K562 (cell line): ENCODE results near the gene USP24. TPM values are rescaled to one million over a fixed set of nuclear protein-coding genes. Genes with fewer than 3 reads are reported as not detected.
A peak's percentile ranks its signal among the peaks of the same experiment; 100 is the strongest.

ENCODE experiments used
- ATAC-seq: fragments of 200-7000 bp; cut with Tn5 transposase; 3 replicates; pipeline ENCODE4 v1.9.1; 2020; ENCODE audit warnings: moderate library complexity
- BruUV-seq: library from RNA; stranded (reverse); fragments of 400-500 nt; replicated peaks from 2 replicates; lab custom pipeline; 2021; lab: Mats Ljungman, UMichigan
- CTCF ChIA-PET: fragments of 300-600 bp; formaldehyde crosslinking; extraction: SDS; loops from one replicate; lab custom pipeline; 2021; ENCODE audit warnings: low intra/inter-chr PET ratio; lab: Yijun Ruan, JAX
- POLR2A ChIA-PET: fragments of 300-600, 350-650 bp; sonication (Branson Sonifier 250); formaldehyde crosslinking; extraction: SDS; loops from one replicate; lab custom pipeline; 2021; ENCODE audit warnings: antibody characterized with exemption, inconsistent platforms; lab: Yijun Ruan, JAX
- DNase-seq, 4 experiments: peaks; one replicate each; pipeline versions ENCODE4 v3.0.0 to v3.0.0-alpha.2; 2011 to 2018; ENCODE audit warnings: low spot score in 3 of 4, mixed read lengths in 3 of 4; ENCODE audit errors: extremely low read depth in 1 of 4
- FAIRE-seq: peaks from 2 replicates; lab custom pipeline; 2011; peaks lifted over from hg19 to GRCh38; lab: Jason Lieb, UNC
- H2AFZ ChIP-seq: 2 replicates; pipeline ENCODE4 v1.6.0; 2011; ENCODE audit warnings: low read depth, low read length, control low read depth, inconsistent platforms
- H3K27ac ChIP-seq: fragments of 200-600 bp; 3 replicates; pipeline ENCODE4 v1.8.0; 2011; ENCODE audit warnings: low read depth, mild to moderate bottlenecking, control low read depth, inconsistent platforms, low read length, moderate library complexity, mixed read lengths; ENCODE audit errors: extremely low read depth
- H3K27me3 ChIP-seq, 2 experiments: fragments of 300-600 bp in 1 of 2; 2 replicates in 1 of 2; 3 replicates in 1 of 2; pipeline versions ENCODE4 v1.6.0 to v1.8.0; 2011; ENCODE audit warnings: inconsistent platforms in 2 of 2, low read length in 2 of 2, mild to moderate bottlenecking in 1 of 2, mixed read lengths in 1 of 2, moderate library complexity in 1 of 2; ENCODE audit not compliant: control insufficient read depth in 2 of 2, insufficient read depth in 2 of 2
- H3K36me3 ChIP-seq: fragments of 300-600 bp; 3 replicates; pipeline ENCODE4 v1.8.0; 2011; ENCODE audit warnings: mild to moderate bottlenecking, low read length, inconsistent platforms; ENCODE audit not compliant: control insufficient read depth, insufficient read depth
- H3K4me1 ChIP-seq, 2 experiments: fragments of 200-600 bp in 1 of 2; replicated peaks in 1 of 2; 2 replicates in 1 of 2; 3 replicates in 1 of 2; pipeline versions ENCODE4 v1.5.1 to v1.8.0; 2011; ENCODE audit warnings: inconsistent platforms in 2 of 2, low read length in 2 of 2, mild to moderate bottlenecking in 1 of 2, mixed read lengths in 1 of 2, moderate library complexity in 1 of 2; ENCODE audit not compliant: control insufficient read depth in 2 of 2, insufficient read depth in 2 of 2
- H3K4me2 ChIP-seq: 2 replicates; pipeline ENCODE4 v1.6.1; 2011; ENCODE audit warnings: low read length, control low read depth, inconsistent platforms, mixed read lengths; ENCODE audit not compliant: insufficient read depth
- H3K4me3 ChIP-seq: fragments of 200-600 bp; sonication (generic), shearing (Covaris generic); 2 replicates; pipeline ENCODE4 v1.5.1; 2016; ENCODE audit warnings: control low read depth, inconsistent platforms
- H3K79me2 ChIP-seq: fragments of 200-600 bp; 3 replicates; pipeline ENCODE4 v1.8.0; 2011; ENCODE audit warnings: low read length, inconsistent platforms; ENCODE audit not compliant: control insufficient read depth, insufficient read depth
- H3K9ac ChIP-seq, 2 experiments: 2 replicates each; pipeline versions ENCODE4 v1.6.0 to v1.6.1; 2011; ENCODE audit warnings: low read depth in 2 of 2, low read length in 2 of 2, control low read depth in 1 of 2, inconsistent platforms in 1 of 2, mild to moderate bottlenecking in 1 of 2, mixed read lengths in 1 of 2; ENCODE audit not compliant: insufficient read depth in 1 of 2
- H3K9me1 ChIP-seq: one replicate; pipeline ENCODE4 v1.6.0; 2011; ENCODE audit warnings: inconsistent platforms, mild to moderate bottlenecking, low read length, moderate library complexity; ENCODE audit not compliant: control insufficient read depth, insufficient read depth
- H3K9me3 ChIP-seq: replicated peaks from 2 replicates; pipeline ENCODE4 v1.5.1; 2011; ENCODE audit warnings: low read depth, low read length, inconsistent platforms; ENCODE audit not compliant: control insufficient read depth, insufficient read depth
- H4K20me1 ChIP-seq: replicated peaks from 2 replicates; pipeline ENCODE4 v1.6.1; 2011; ENCODE audit warnings: low read length, inconsistent platforms, mixed read lengths; ENCODE audit not compliant: control insufficient read depth, insufficient read depth
- FOXJ2 ChIP-seq: fragments of 200-800 bp; sonication (Bioruptor generic); IDR thresholded peaks from 2 replicates; pipeline ENCODE4 v1.6.1; 2016; ENCODE audit warnings: missing genetic modification characterization, missing compliant biosample characterization
- HNRNPK ChIP-seq: fragments of 200-400 bp; formaldehyde crosslinking; IDR thresholded peaks from one replicate; pipeline ENCODE4 v1.6.1; 2018; ENCODE audit warnings: mild to moderate bottlenecking, low read depth, low read length; ENCODE audit not compliant: poor library complexity, severe bottlenecking
- ILF3 ChIP-seq: fragments of 450-650 bp; IDR thresholded peaks from 2 replicates; pipeline ENCODE4 v1.6.1; 2018; ENCODE audit warnings: antibody characterized with exemption, mild to moderate bottlenecking, moderate library complexity, borderline replicate concordance
- MAFF ChIP-seq: IDR thresholded peaks from 2 replicates; pipeline ENCODE4 v1.6.1; 2012; ENCODE audit warnings: low read length, improper control_type of control experiment
- POU5F1 ChIP-seq: fragments of 150-350 bp; IDR thresholded peaks from 2 replicates; pipeline ENCODE4 v1.6.1; 2014; ENCODE audit warnings: borderline replicate concordance, low read length, low read depth, mild to moderate bottlenecking; ENCODE audit not compliant: partially characterized antibody
- PTBP1 ChIP-seq: fragments of 200-400 bp; formaldehyde crosslinking; IDR thresholded peaks from 2 replicates; pipeline ENCODE4 v1.6.1; 2017; ENCODE audit warnings: low read depth, low read length
- TFAP4 ChIP-seq: sonication (generic); formaldehyde crosslinking; IDR thresholded peaks from 2 replicates; pipeline ENCODE4 v1.8.0; 2022; ENCODE audit warnings: missing genetic modification reagents, mild to moderate bottlenecking, moderate library complexity, borderline replicate concordance
- TRIM24 ChIP-seq, 2 experiments: fragments of 450-650 bp; IDR thresholded peaks; 2 replicates each; pipeline ENCODE4 v1.6.1; 2016
- ZKSCAN1 ChIP-seq: fragments of 150-350 bp; IDR thresholded peaks from 2 replicates; pipeline ENCODE4 v1.6.1; 2016; ENCODE audit warnings: low read depth, low read length
- ZNF639 ChIP-seq, 2 experiments: fragments of 200-800 bp in 1 of 2; sonication (Bioruptor generic) in 1 of 2; sonication (generic) in 1 of 2; formaldehyde crosslinking in 1 of 2; IDR thresholded peaks in 1 of 2; conservative IDR thresholded peaks in 1 of 2; 2 replicates each; pipeline versions ENCODE4 v1.5.0 to v1.6.1; 2016 to 2020; ENCODE audit warnings: missing compliant biosample characterization in 1 of 2, missing genetic modification characterization in 1 of 2, missing genetic modification reagents in 1 of 2
- WGBS: fragments of 100-300 bp; shearing (Covaris generic); methylation state at CpG from one replicate; pipeline ENCODE4 v1.1.6; 2016; ENCODE audit warnings: low coverage, mixed read lengths; ENCODE audit not compliant: insufficient coverage; ENCODE audit errors: missing lambda C conversion rate; 5-methylcytosine and 5-hydroxymethylcytosine counted together
- in situ Hi-C: fragments of 300-500 bp; cut with MboI; formaldehyde crosslinking; loops from 4 replicates; pipeline ENCODE4 v1.15.0; 2018; ENCODE audit warnings: inconsistent platforms, mixed read lengths
- intact Hi-C: fragments of 100-400 bp; cut with micrococcal nuclease; formaldehyde crosslinking; loops from 2 replicates; pipeline ENCODE4 v1.14.2; 2022
- polyA plus RNA-seq, 8 experiments: library from polyadenylated mRNA; depleted of rRNA in 4 of 8; stranded (reverse) in 5 of 8; unstranded in 3 of 8; fragments of >200 nt; fragmentation: Nextera tagmentation in 2 of 8; fragmentation: Illumina TruSeq in 1 of 8; extraction: Ambion mirVana in 2 of 8; extraction: Trizol in 1 of 8; gene quantifications; 2 replicates each; pipeline versions ENCODE4 v1.2.1 to v1.2.3, GENCODE V29; 2011 to 2014; ENCODE audit warnings: inconsistent platforms in 1 of 8, missing spikeins in 1 of 8
- total RNA-seq, 7 experiments: library from RNA; depleted of rRNA in 6 of 7; stranded (reverse); fragments of >200 nt in 6 of 7; fragmentation: Illumina TruSeq in 2 of 7; extraction: Trizol in 2 of 7; gene quantifications; 2 replicates each; pipeline versions ENCODE4 v1.2.1 to v1.2.3, GENCODE V29; 2011 to 2021; ENCODE audit warnings: low replicate concordance in 1 of 7
- TF ChIP-seq, protein P1 (sequence below): fragments of 250-450 bp; sonication (Bioruptor Pico); IDR thresholded peaks from 2 replicates; pipeline ENCODE4 v1.5.0; 2021

The USP24 gene
- total and polyA plus RNA-seq, 9 of the 15 experiments (the other 6 are each of a cell fraction or from before 2014, with no cell fraction given), result 7.7 to 62.6 (median 36.8) TPM

DNA sequence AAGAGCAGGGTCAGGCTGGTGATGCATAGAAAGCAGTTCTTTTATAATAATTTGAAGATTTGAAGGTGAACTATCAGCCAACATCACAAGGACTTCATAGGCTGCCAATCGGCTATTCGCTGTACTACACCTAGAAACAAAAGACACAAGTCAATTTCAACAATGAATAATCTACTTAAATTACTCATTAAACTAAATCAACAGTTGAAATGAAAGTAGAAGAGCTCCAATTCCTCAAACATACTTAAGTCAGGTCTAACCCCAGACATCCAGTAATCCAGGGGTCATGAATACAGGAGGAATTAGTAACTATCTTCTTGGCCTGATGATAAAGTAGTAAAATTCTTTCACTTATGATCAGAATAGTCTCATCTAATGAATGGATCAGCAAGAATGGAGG lies 111.3 kb downstream of the USP24 start:
- Histone ChIP-seq H3K9me1 (no peaks in the 10 kb centered on the region), H3K4me1 (no peaks in the 10 kb centered on the region), H3K4me3 (no peak overlapping the region), H3K27me3 (no peaks in the 10 kb centered on the region), H3K36me3 (peaks cover 95% of the 10 kb centered on the region), H3K4me2 (no peak overlapping the region), H2AFZ (no peak overlapping the region), H3K79me2 (no peaks in the 10 kb centered on the region), H4K20me1 (no peaks in the 10 kb centered on the region), H3K9me3 (no peaks in the 10 kb centered on the region), H3K9ac (no peak overlapping the region), H3K27ac (no peak overlapping the region)
- in situ Hi-C loops, result loop anchor here (5.0 kb wide), 1 partner anchor 37 kb away; no protein-coding TSS in a partner anchor
- ChIA-PET POLR2A (no interaction called here), CTCF (no interaction called here)
- ATAC-seq (no peak), FAIRE-seq (no peak), DNase-seq (no peak)
- intact Hi-C loops, result no loop called here
- WGBS, result 100% methylated on average over 2 of the region's 2 CpGs
- BruUV-seq, result no TSS peak
- TF ChIP-seq HNRNPK (no peak), POU5F1 (no peak), TRIM24 (IDR thresholded peaks at IDR 0.05) (no peak), ILF3 (no peak), FOXJ2 (tag) (no peak), PTBP1 (no peak)

- POLR2A ChIA-PET, result interaction anchor here (1.0 kb wide), 1 partner anchor 38 kb away, joined by 5 read pairs; no protein-coding TSS in a partner anchor
- no peak for TF ChIP-seq TFAP4 (CRISPR knock-in tag)
- TF ChIP-seq MAFF, result peak; percentile 38; the same call in 1 of the 2 replicates
- no peak for TF ChIP-seq ZNF639 (CRISPR knock-in tag; conservative IDR thresholded peaks at IDR 0.05 in 1 of 2, IDR thresholded peaks at IDR 0.05 in 1 of 2)
- TF ChIP-seq ZKSCAN1, result no peak
- TF ChIP-seq POU5F1, result no peak
- TF ChIP-seq, protein P1, sequence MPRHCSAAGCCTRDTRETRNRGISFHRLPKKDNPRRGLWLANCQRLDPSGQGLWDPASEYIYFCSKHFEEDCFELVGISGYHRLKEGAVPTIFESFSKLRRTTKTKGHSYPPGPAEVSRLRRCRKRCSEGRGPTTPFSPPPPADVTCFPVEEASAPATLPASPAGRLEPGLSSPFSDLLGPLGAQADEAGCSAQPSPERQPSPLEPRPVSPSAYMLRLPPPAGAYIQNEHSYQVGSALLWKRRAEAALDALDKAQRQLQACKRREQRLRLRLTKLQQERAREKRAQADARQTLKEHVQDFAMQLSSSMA (CRISPR knock-in tag), result no peak
Observed at GRCh38 chr1:55095095-55095494, 120.1 kb downstream of the USP24 start.

More at GRCh38 chr1:55095095-55095494, 120.1 kb downstream of the USP24 start:
- H3K27ac ChIP-seq, result no peak overlapping the region
- H3K27me3 ChIP-seq, result no peaks in the 10 kb centered on the region
- no peak overlapping the region for H2AFZ ChIP-seq
- no peaks in the 10 kb centered on the region for H3K4me1 ChIP-seq
- WGBS, result 94% methylated on average over 5 of the region's 5 CpGs
- DNase-seq (no peak), FAIRE-seq (no peak), ATAC-seq (no peak)
- no peaks in the 10 kb centered on the region for H3K79me2 ChIP-seq
- peaks cover 94% of the 10 kb centered on the region for H3K36me3 ChIP-seq
- no peak overlapping the region for H3K4me3 ChIP-seq
- H4K20me1 ChIP-seq, result no peaks in the 10 kb centered on the region
- H3K9ac ChIP-seq, result no peak overlapping the region
- H3K4me2 ChIP-seq, result no peak overlapping the region
- no peaks in the 10 kb centered on the region for H3K9me1 ChIP-seq
- H3K9me3 ChIP-seq, result no peaks in the 10 kb centered on the region
- no TSS peak for BruUV-seq
- intact Hi-C loops (no loop called here), in situ Hi-C loops (no loop called here)
- CTCF ChIA-PET, result no interaction called here
